Tibial nerve (tissue), 4 donors: ENCODE results near the gene SYK.

Experiments
- EP300 ChIP-seq, 2 donors: sonication (generic); formaldehyde crosslinking; IDR thresholded peaks; one replicate each; pipeline ENCODE4 v1.6.1; 2017; ENCODE audit warnings: antibody characterized with exemption in 2 of 2, mild to moderate bottlenecking in 1 of 2
- POLR2A ChIP-seq, 2 donors: fragments of 450-650 bp; IDR thresholded peaks; one replicate each; pipeline ENCODE4 v1.6.1; 2017; ENCODE audit warnings: antibody characterized with exemption in 2 of 2, mild to moderate bottlenecking in 2 of 2, moderate library complexity in 2 of 2
- TF ChIP-seq, protein P1 (sequence below), 5 experiments: fragments of 200-600 bp in 3 of 5; fragments of 450-650 bp in 2 of 5; sonication (generic) in 3 of 5; IDR thresholded peaks; one replicate each; pipeline ENCODE4 v1.5.1; 2016 to 2019; ENCODE audit warnings: antibody characterized with exemption in 5 of 5, mild to moderate bottlenecking in 3 of 5, moderate library complexity in 2 of 5

DNA sequence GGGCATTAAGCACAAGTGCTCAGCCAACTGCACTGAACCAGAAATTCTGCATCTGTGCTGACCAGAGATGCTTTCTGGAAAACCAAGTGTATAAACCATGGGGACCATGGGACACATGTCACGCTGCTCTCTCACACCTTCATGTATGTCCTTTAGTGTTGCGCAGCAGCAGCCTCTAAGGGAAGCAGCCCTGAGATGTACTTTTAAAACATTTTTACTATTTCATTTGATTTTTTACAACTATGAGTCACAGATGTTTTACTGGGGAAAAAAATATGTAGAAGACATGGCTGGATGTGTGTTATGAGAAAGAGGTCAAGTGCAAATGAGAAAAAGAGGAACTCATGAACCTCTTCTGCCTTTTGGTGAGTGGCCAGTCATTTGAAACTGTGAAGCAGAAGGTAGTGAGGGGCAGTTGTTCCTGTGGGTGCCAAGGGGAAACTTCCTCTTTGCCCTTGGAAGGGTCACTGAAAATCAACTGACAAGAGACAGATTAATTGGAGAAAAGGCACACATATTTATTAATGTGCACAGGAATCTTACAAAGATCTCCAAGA, 31.4 kb upstream of the SYK start:
- TF ChIP-seq, protein P1, sequence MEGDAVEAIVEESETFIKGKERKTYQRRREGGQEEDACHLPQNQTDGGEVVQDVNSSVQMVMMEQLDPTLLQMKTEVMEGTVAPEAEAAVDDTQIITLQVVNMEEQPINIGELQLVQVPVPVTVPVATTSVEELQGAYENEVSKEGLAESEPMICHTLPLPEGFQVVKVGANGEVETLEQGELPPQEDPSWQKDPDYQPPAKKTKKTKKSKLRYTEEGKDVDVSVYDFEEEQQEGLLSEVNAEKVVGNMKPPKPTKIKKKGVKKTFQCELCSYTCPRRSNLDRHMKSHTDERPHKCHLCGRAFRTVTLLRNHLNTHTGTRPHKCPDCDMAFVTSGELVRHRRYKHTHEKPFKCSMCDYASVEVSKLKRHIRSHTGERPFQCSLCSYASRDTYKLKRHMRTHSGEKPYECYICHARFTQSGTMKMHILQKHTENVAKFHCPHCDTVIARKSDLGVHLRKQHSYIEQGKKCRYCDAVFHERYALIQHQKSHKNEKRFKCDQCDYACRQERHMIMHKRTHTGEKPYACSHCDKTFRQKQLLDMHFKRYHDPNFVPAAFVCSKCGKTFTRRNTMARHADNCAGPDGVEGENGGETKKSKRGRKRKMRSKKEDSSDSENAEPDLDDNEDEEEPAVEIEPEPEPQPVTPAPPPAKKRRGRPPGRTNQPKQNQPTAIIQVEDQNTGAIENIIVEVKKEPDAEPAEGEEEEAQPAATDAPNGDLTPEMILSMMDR (IDR thresholded peaks at IDR 0.05) = no peak
- no peak for TF ChIP-seq POLR2A (IDR thresholded peaks at IDR 0.05)
- no peak for TF ChIP-seq EP300 (IDR thresholded peaks at IDR 0.05)
